Epithelial cell of prostate (primary cell): ENCODE measurements around the gene SH3D19.
A peak's percentile ranks its signal among the peaks of the same experiment; 100 is the strongest.
"Not testable (repeated sequence)": the region's sequence is repeated elsewhere in the genome, so short reads cannot be mapped to it uniquely, and the experiment has no call there.

Experiments used
- DNase-seq: peaks from one replicate; pipeline ENCODE4 v3.0.0-alpha.2; 2011; ENCODE audit warnings: low read depth, low spot score
- H3K27ac ChIP-seq: fragments of 450-650 bp; 2 replicates; pipeline ENCODE4 v1.5.1; 2017; ENCODE audit warnings: mild to moderate bottlenecking

SH3D19 gene

DNA sequence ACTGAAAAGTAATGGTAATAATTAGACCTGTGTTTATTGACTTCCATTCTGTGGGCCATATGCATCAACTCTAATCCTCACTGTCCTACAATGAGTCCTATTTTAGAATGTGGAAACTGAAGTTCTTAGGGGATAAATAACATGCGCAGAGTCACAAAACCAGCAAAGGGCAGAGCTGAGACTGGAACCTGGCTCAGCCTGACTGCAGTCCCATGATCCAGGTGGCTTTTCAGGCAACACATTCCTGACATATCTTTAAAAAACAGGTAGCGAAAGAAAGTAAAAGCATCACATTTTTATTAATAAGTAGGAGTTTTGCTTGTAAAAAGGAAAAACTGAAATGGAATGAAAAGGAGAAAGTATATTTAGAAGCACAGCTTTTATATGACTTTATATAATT lies 83.1 kb downstream of the SH3D19 start:
- no peak overlapping the region for H3K27ac ChIP-seq
- no peak for DNase-seq

DNA sequence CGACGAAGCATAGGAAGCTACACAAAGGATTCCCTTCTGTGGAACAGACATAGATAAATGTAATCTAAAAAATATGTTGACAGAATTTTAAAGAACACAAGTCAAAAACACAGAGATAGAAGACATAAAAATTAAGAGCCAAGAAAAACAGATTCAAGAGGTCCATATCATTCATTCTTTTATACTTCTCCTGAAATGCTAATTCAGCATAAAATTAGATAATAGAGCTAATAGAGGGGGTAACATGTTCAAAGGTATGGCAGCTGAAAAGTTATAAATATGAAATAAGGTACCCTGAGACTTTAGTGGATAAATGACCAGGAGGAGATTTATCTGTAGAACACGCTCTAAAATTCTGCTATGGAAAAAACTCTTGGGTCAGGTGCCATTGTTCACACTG lies 85.8 kb downstream of the SH3D19 start:
- no peak for DNase-seq
- H3K27ac ChIP-seq: no peak overlapping the region

DNA sequence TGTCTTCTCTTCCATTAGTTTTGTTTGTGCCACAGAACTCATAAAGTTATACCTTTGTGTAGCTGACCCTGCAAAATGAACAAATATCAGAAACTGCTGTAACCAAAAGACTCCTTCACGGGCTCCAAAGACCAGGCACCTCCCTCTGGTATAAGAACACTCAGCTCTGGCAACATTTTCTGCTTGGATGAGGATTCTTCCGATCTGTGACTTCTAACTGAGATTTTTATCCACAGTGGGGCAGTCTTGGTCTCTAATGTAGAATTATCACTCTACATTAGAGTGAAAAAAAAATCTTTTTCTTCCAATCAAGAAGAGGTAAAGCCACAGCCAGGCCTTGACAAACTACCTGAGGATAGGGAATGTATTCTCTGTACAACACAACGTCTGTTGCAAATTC lies 86.9 kb downstream of the SH3D19 start:
- H3K27ac ChIP-seq: no peak overlapping the region
- DNase-seq: no peak

DNA sequence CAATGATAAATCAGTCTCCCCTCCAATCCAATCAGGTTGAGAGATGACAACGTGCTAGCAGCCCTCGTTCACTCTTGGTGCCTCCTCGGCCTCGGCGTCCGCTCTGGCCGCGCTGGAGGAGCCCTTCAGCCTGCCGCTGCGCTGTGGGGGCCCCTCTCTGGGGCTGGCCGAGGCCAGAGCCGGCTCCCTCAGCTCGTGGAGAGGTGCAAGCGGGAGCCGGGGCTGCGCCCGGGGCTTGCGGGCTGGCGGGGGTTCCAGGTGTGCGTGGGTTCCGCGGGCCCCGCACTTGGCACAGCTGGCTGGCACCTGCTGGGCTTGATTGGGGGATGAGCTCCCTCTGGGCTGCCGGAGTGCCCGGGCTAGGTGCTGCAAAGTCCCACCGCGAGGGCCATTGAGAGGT lies 89.4 kb downstream of the SH3D19 start:
- DNase-seq: no peak
- H3K27ac ChIP-seq: no peak overlapping the region

DNA sequence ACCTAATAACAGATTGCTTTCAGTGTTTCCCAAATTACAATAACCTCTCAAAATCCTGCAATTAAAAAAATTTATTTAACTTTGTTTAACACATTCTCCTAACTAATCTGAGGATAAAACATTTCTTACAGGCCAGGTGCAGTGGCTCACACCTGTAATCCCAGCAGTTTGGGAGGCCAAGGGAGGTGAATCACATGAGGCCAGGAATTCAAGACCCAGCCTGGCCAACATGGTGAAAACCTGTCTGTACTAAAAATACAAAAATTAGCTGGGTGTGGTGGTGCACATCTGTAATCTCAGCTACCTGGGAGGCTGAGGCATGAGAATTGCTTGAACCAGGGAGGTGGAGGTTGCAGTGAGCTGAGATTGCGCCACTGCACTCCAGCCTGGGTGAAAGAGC lies 90.0 kb downstream of the SH3D19 start:
- not testable (repeated sequence) for DNase-seq, H3K27ac ChIP-seq

DNA sequence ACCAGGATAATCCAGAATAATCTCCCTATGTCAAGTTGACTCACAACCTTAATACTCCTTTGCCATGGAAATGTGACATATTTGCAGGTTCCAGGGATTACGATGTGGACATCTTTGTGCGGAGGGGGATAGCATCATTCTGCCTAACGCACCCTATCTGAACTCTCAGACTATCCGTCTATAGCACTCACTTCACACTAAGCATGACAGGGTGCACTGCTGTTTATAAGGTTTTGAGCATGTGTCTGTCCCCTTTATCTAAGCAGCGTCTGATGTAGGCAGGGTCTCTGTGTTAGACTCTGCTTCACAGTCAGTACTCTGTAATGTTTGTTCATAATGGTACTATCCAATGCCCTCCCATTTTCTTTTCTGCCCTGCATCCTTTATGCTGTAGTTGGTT lies 91.8 kb downstream of the SH3D19 start:
- DNase-seq: no peak
- no peak overlapping the region for H3K27ac ChIP-seq

DNA sequence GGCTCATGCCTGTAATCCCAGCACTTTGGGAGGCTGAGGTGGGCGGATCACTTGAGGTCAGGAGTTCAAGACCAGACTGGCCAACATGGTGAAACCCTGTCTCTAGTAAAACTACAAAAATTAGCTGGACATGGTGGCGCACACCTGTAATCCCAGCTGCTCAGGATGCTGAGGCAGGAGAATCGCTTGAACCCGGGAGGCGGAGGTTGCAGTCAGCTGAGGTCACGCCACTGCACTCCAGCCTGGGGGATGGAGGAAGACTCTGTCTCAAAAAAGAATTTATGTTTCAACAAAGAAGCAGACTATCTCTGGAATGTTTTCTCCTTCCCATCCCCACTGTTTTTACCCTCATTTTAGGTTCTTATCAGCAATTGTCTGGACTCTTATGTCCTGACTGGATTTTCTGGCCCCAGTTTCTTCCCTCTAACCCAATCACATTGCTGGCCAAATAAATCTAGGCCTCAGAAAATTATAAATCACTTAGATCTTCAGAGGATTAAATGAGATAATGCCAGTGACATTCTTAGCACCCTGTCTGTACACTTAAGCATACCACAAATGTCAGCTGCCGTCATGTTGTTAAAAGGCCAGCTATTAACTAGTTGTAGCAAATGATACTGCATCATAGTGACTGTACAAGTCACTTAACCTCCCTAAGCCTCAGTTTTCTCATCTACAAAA lies 93.3 kb downstream of the SH3D19 start:
- no peak for DNase-seq
- H3K27ac ChIP-seq: no peak overlapping the region

DNA sequence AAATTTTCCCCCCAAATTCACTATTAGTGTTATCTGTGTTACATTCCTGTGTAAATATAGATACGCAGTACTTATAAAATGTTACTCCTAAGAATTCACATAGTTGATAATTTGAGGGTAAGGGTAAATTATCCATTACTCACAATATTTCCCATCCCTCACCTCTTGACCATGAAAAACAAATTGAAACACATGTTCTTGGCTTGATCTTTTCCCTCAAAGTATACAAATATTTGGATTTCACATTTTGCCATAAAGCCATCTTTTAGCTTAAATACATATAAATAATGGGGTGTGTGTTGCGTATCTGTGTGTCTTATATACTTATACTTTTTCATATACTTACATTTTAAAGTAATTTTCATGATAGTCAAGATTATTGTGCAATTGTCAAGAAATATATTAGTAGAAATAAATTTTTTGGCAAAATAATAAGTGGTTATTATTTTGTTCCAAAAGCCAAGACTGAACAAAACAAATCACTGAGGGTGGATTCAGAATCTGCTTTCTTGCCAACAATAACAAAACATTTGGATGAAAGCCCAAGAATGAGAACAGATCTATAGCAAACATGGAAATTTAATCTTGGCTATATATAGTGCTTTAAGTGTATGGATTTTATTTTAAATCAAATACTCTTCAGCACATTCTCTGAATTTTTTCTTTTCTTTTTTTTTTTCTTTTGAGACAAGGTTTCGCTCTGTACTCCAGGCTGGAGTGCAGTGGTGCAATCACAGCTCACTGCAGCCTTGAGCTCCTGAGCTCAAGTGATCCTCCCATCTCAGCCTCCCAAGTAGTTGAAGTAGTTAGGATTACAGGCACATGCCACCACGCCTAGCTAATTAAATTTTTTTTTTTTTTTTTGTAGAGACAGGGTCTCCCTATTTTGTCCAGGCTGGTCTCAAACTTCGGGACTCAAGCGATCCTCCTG lies 97.0 kb downstream of the SH3D19 start:
- no peak for DNase-seq
- peak overlapping the region; percentile 72 for H3K27ac ChIP-seq

DNA sequence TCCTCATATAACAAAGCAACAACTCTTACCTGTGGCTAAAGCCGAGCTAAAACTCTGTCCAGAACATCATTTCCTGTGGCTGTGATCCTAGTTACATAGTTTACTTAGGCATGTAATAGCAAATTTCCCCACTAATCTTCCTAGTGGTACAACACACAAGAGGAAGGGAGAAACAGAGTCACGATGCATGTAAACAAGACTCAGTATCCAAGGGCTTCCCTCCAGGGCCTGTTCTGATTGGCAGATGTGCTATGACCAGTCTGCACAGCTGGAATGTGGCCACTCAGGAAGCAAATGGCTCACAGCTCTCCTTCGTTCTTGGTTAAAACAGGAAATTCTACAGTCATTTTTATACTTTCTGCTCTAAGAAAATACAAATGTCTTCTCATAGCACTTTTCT lies 97.7 kb downstream of the SH3D19 start:
- H3K27ac ChIP-seq: peak overlapping the region; percentile 72
- peak; percentile 85 for DNase-seq

DNA sequence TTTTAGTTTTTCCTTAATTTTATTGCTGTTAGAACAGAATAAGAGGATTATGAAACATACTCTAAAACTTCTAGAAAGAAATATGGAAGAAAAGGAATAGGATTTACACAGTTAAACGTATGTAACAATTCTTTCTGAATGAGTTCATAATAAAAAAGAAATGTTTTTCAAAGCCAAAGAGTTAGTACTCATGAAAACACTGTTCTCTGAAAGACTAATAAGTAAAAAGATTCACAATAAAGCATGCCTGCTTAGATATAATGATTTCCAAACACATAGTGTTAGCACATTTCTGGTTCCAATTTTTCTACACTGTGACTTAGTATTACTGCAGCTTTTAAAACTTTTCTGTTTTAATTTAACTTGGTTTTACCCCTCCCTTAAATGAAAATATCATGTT lies 98.2 kb downstream of the SH3D19 start:
- peak overlapping the region; percentile 72 for H3K27ac ChIP-seq
- no peak for DNase-seq

DNA sequence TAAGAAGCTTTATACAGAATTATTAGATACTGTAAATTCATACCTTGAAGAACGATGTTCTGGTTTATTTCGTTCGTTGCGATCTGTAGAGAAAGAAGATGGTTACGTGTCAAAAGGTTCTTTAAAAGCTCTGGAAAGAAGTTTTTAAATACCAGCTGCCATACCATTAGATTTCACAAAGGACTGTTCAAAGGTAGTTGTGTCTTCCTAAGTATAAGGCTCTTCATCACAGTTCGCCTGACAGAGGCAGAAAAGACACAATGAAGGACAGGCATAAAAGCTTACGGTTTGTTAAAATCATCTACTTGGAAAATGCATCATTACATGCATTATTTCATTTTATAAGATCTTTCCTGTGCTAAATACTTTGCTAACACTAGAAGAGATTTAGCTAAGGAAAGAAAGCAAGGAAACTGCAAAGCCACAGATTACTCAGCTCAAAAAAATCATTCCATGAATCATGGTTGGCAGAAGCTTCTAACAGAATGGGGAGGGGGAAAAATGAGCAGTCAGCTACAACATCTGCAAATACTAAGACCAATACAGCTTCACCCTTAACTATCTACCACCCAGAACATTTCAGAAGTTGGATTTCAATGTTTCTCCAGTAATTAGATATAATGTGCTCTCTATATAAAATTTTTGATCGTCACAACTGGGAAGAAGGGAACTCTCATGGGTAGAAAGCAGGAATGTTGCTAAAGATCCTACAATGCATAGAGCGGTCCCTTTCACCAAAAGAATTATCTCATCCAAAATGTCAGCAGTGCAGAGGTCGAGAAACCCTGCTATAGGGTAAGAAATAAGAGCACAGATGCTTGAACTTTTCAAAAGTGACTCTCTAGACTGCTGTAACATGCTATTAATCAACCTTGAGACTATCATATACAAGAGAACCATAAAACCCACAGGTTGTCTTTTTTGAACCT lies 99.1 kb downstream of the SH3D19 start:
- peak overlapping the region; percentile 72 for H3K27ac ChIP-seq
- peak; percentile 29 for DNase-seq

DNA sequence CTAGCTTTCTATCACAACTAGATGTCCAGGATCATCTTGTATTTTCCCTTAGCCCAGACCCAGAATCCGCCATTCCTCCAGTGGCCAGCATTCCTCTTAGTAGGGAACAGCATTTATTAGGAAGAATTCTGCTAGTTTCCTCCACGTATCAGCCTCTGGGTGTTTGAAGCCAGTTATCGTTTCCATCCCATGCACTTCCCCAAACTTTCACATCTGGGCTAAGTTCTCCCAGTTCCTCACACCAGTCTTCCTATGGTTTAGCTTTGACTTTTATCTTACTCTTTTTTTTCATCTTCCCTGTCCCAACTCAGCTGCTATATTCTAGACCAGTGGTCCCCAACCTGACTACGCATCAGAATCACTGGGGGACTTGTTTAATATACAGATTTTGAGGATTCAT lies 101.9 kb downstream of the SH3D19 start:
- DNase-seq: no peak
- no peak overlapping the region for H3K27ac ChIP-seq

DNA sequence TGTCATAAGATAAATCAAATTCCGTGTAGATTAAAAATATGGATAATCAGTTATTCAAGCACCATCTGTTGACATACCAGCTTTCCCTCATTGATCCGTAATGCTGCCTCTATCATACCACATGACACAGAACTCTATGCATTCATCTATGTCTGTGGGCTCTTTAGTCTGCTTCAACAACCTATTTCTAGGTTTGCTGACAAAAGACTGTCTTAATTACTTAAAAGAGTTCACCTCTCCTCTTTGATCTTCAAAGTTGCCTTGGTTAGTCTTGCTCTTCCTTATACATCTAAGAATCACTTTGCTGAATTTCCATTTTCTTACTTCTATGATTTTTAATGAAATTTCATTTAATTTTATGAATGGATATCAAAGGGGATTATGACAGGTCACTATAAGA lies 105.5 kb downstream of the SH3D19 start:
- DNase-seq: no peak
- no peak overlapping the region for H3K27ac ChIP-seq

DNA sequence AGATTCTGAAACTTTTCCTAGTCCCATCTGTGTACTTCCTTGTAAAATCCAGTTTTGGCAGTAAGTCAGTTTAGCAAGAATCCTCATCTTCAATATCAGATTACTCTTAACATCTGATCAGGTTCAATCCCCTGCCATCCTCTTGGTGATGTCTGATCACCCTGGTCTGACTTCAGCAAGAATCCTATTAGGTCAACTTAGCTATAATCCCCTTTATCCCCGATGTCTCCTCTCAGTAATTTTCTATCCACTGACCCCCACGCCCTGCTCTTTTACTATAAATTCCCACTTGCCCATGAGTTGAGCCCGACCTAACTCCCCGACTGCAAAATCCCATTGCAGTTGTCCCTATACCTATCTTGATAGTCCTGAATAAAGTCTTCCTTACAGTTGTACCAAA lies 106.3 kb downstream of the SH3D19 start:
- H3K27ac ChIP-seq: no peak overlapping the region
- DNase-seq: no peak

DNA sequence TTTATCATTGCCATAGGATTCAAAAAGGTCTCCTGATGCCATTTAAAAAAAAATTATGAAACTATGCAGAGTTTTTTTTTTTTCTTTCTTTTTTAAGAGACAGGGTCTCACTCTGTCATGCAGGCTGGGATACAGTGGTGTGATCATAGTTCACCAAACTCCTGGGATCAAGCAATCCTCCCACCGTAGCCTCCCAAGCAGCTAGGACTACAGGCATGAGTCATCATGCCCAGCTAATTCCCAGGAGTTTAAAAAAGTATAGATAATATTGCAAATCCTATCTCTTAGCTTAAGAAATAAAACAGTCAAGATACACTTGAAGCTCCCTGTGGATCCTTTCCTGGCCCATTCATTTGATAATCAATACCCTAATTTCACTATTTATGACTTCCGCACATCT lies 107.1 kb downstream of the SH3D19 start:
- no peak for DNase-seq
- no peak overlapping the region for H3K27ac ChIP-seq

DNA sequence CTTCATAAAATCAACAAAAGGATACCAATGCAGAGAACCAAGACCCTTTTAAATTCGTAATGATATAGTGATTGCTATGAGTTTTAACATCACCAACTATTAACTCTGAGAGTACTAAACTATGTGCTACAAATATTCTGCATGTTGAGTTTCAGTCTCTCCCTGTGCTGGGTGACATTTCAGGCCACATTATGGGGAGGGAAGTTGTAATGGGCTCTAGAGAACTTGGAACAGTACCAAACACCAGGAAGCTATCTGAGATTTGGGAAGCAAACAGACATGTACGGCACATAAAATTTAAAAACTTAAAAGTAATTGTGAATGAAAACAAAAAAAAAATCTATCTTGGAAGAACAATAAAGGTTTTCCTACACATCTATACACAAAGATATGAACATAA lies 108.1 kb downstream of the SH3D19 start:
- no peak overlapping the region for H3K27ac ChIP-seq
- no peak for DNase-seq

DNA sequence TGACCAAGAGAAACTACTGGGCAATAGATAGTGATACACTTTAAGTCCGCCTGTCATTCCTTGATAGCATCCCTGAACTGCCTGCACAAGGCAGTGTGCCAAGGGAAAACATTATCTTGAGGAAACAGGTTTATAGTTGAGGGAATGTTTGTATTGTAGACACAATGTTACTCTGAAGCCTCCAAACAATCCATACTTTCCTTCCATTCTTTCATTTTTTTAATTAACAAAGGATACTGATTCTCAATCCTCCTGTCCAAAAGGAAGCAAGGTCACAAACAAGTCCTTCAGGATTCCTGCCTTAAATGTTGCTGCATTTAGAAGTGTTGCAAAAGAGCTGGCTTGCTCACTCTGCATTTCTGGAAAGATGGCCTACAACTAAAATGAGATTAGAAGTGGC lies 110.1 kb downstream of the SH3D19 start:
- DNase-seq: no peak
- no peak overlapping the region for H3K27ac ChIP-seq

DNA sequence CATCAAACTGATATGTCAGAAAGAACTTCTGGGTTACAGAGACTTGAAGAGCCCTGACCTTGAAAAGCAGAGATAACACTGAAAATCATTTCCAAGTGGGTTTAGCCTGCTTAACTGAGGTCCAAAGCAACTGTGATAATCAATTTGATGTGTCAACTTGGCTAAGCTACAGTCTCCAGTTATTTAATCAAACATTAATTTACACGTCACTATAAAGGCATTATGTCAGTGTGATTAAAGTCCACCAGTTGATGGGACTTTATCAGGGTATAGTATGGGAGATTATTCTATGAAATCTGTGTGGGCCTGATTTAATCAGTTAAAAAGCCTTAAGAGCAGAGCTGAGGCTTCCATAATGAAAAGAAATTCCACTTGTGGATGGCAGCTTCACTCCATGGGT lies 117.5 kb downstream of the SH3D19 start:
- no peak overlapping the region for H3K27ac ChIP-seq
- no peak for DNase-seq

DNA sequence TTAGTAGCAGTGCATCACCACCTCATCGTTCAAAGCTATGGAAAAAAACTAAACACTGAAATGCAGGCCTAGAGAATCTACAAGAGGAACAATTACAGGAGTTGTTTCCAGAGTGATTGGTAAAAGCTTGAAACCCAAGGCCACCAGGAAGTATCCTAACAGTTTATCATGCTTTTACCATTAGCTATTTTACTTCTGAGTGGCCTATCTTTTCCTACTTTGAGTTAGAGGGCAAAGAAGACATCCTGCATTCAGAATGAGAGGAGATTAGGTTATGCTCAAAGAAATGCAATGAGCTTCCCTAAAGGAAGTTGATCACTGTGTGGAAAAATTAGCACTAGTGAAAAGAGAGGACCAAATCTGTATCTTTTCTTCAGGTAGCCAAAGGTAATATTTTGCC lies 118.2 kb downstream of the SH3D19 start:
- no peak overlapping the region for H3K27ac ChIP-seq

DNA sequence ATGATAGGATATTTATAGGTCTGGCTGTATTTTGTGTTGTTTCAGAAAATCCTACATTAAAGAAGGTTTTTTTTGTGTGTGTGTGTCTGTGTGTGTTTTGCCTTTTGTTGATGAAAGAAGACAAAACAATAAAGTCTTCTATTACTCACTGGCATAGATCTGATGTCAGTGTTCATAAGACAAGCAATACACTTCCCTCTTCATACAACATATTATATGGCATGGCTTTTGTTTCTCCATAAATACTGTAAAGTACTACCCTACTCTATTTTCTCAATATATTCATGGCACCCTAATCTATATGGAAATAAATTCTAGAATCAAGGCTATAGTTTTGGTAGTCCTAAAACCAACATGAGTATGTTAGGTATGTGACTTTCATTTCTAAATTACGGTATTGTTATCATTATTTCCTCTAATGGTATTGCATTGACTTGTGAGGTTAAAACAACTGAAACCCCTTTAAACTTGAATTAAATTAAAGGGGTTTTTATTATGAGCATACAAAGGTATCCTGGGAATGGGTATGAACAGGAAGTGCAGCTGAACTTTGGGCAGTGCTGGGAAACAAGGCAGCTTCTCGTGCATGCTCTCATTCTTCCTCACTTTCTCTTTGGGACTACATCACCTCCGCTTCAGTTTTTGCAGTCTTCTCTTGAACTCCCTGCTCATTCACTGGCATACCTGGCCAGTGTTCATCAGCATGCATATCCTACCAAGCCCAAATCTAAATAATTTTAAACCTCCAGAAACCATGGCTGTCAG lies 119.0 kb downstream of the SH3D19 start:
- no peak overlapping the region for H3K27ac ChIP-seq
- DNase-seq: no peak

More for the DNA sequence above, 118.2 kb downstream of the SH3D19 start:
- DNase-seq: no peak
